ENCODE measurements around the gene PIK3R5. TPM values are rescaled to one million over a fixed set of nuclear protein-coding genes. Genes with fewer than 3 reads are reported as not detected.

PIK3R5 gene
- total and polyA plus RNA-seq, 2 donors (not counting 3 experiments of a cell fraction or from before 2014, with no cell fraction given), result not detected

- Histone ChIP-seq H3K9me1 (replicated peaks; ENCODE audit: control insufficient read depth, extremely low read depth, insufficient read depth, low read length) (no peaks in the 10 kb centered on the region), H2AFZ (ENCODE audit: low read depth, low read length) (no peak overlapping the region), H3K27me3 (ENCODE audit: control insufficient read depth in 2 of 2, insufficient read depth in 2 of 2, low read length in 2 of 2) (no peaks in the 10 kb centered on the region), H3K4me1 (ENCODE audit: control insufficient read depth, extremely low read depth, insufficient read depth, low read length) (no peaks in the 10 kb centered on the region), H3K4me3 (replicated peaks in 1 of 3; ENCODE audit: insufficient read depth in 1 of 3, low read depth in 1 of 3, low read length in 3 of 3) (no peak overlapping the region), H3K9me3 (replicated peaks; ENCODE audit: control insufficient read depth, insufficient read depth, low read length) (no peaks in the 10 kb centered on the region), H4K20me1 (replicated peaks; ENCODE audit: control insufficient read depth, extremely low read depth, insufficient read depth, low read length) (no peaks in the 10 kb centered on the region), H3K27ac (ENCODE audit: insufficient read depth, low read depth, low read length) (no peak overlapping the region), H3K36me3 (ENCODE audit: control insufficient read depth in 2 of 2, extremely low read depth in 1 of 2, insufficient read depth in 2 of 2, low read length in 2 of 2) (no peaks in the 10 kb centered on the region), H3K4me2 (ENCODE audit: insufficient read depth, low read length) (no peak overlapping the region), H3K9ac (replicated peaks; ENCODE audit: extremely low read depth, insufficient read depth, low read length) (no peak overlapping the region), H3K79me2 (ENCODE audit: control insufficient read depth, insufficient read depth, low read length) (no peaks in the 10 kb centered on the region)
- ChIA-PET POLR2A (no interaction called here), CTCF (no interaction called here)
- dilution Hi-C loops (cut with MboI; ENCODE audit: extremely low pct_ligation_motif_present, low sequenced_read_pairs) (no loop called here), intact Hi-C loops (cut with micrococcal nuclease) (no loop called here)
- FAIRE-seq (no peak), DNase-seq (ENCODE audit: low read depth, low spot score) (no peak)
- TF ChIP-seq MAX (IDR thresholded peaks at IDR 0.05; ENCODE audit: insufficient read depth, insufficient read length) (no peak), MYC (IDR thresholded peaks at IDR 0.05; ENCODE audit: low read depth, low read length) (no peak), POLR2AphosphoS5 (IDR thresholded peaks at IDR 0.05; ENCODE audit: insufficient read depth, low read depth, low read length) (no peak), FOS (IDR thresholded peaks at IDR 0.05; ENCODE audit: borderline replicate concordance, insufficient read depth, low read length) (no peak), POLR2A (IDR thresholded peaks at IDR 0.05; ENCODE audit: low read depth, low read length) (no peak), CTCF (IDR thresholded peaks at IDR 0.05; ENCODE audit: extremely low read depth in 1 of 2, insufficient read depth in 1 of 2, low read depth in 1 of 2, low read length in 2 of 2) (no peak), JUN (IDR thresholded peaks at IDR 0.05; ENCODE audit: borderline replicate concordance, insufficient read depth, insufficient read length, low read depth) (no peak), GATA2 (IDR thresholded peaks at IDR 0.05; ENCODE audit: insufficient read depth, insufficient read length, low read depth, low read length) (no peak), EZH2 (IDR thresholded peaks at IDR 0.05; ENCODE audit: borderline replicate concordance, low read depth, low read length, severe bottlenecking) (no peak)
- BruUV-seq (replicated peaks), result no TSS peak
Measured at GRCh38 chr17:8940866-8941471, 24.5 kb downstream of the PIK3R5 start.

All from endothelial cell of umbilical vein (primary cell).